H1 (cell line): Measurements from ENCODE around the gene CCDC152. TPM values are rescaled to one million over a fixed set of nuclear protein-coding genes. Genes with fewer than 3 reads are reported as not detected.

Experiments
- CTCF ChIA-PET: fragments of 300-600 bp; sonication (Branson Sonifier 250); formaldehyde crosslinking; loops from one replicate; lab custom pipeline; 2021; ENCODE audit not compliant: partially characterized antibody; lab: Charles Lee
- POLR2A ChIA-PET: fragments of 300-600 bp; sonication (Branson Sonifier 250); formaldehyde crosslinking; loops from one replicate; lab custom pipeline; 2021; ENCODE audit warnings: inconsistent platforms; ENCODE audit not compliant: partially characterized antibody; lab: Charles Lee
- DNase-seq, 2 experiments: peaks; one replicate each; pipeline versions ENCODE4 v3.0.0 to v3.0.0-alpha.2; 2010 to 2022; ENCODE audit warnings: low spot score in 2 of 2, low read depth in 1 of 2, mixed read lengths in 1 of 2
- FAIRE-seq: peaks from 2 replicates; lab custom pipeline; 2011; peaks lifted over from hg19 to GRCh38; lab: Jason Lieb, UNC
- H2AFZ ChIP-seq: 2 replicates; pipeline ENCODE4 v1.8.1; 2012; ENCODE audit warnings: low read length, inconsistent platforms
- H2AK5ac ChIP-seq: 2 replicates; pipeline ENCODE4 v1.6.1; 2013; ENCODE audit warnings: low read depth, low read length
- H2BK120ac ChIP-seq: replicated peaks from 2 replicates; pipeline ENCODE3; 2013; ENCODE audit warnings: low read depth, low read length, inconsistent platforms
- H2BK12ac ChIP-seq: 2 replicates; pipeline ENCODE4 v1.6.1; 2013; ENCODE audit warnings: low read depth, low read length
- H2BK15ac ChIP-seq: 2 replicates; pipeline ENCODE4 v1.6.1; 2013; ENCODE audit warnings: low read length
- H2BK20ac ChIP-seq: 2 replicates; pipeline ENCODE4 v1.6.1; 2013; ENCODE audit warnings: low read length
- H2BK5ac ChIP-seq: 2 replicates; pipeline ENCODE4 v1.6.1; 2013; ENCODE audit warnings: low read depth, low read length
- H3K14ac ChIP-seq: 2 replicates; pipeline ENCODE4 v1.6.1; 2013; ENCODE audit warnings: inconsistent platforms; ENCODE audit not compliant: insufficient read length
- H3K18ac ChIP-seq: 2 replicates; pipeline ENCODE4 v1.6.1; 2013; ENCODE audit warnings: low read length; ENCODE audit errors: extremely low read depth
- H3K23ac ChIP-seq: 2 replicates; pipeline ENCODE4 v1.6.1; 2013; ENCODE audit warnings: inconsistent platforms; ENCODE audit not compliant: insufficient read length
- H3K23me2 ChIP-seq: 2 replicates; pipeline ENCODE4 v1.6.1; 2013; ENCODE audit warnings: low read depth, low read length
- H3K27ac ChIP-seq: 2 replicates; pipeline ENCODE4 v1.6.1; 2011; ENCODE audit warnings: low read depth, low read length, inconsistent platforms
- H3K27me3 ChIP-seq, 4 experiments: replicated peaks in 1 of 4; 1 replicate in 1 of 4; 2 replicates in 3 of 4; pipeline versions ENCODE4 v1.6.1 to v1.8.1; 2011 to 2013; ENCODE audit warnings: low read length in 3 of 4, mild to moderate bottlenecking in 3 of 4, inconsistent platforms in 2 of 4, mixed read lengths in 2 of 4, moderate library complexity in 1 of 4; ENCODE audit not compliant: control insufficient read depth in 3 of 4, insufficient read depth in 3 of 4; ENCODE audit errors: extremely low read depth in 1 of 4
- H3K36me3 ChIP-seq, 4 experiments: 2 replicates each; pipeline versions ENCODE4 v1.6.1 to v1.8.1; 2011 to 2013; ENCODE audit warnings: mild to moderate bottlenecking in 4 of 4, low read length in 3 of 4, moderate library complexity in 2 of 4, control low read depth in 1 of 4, inconsistent platforms in 1 of 4; ENCODE audit not compliant: insufficient read depth in 4 of 4, control insufficient read depth in 2 of 4
- H3K4ac ChIP-seq: replicated peaks from 2 replicates; pipeline ENCODE3; 2013; ENCODE audit warnings: low read length, low read depth, mixed read lengths, inconsistent platforms; ENCODE audit not compliant: insufficient read length
- H3K4me1 ChIP-seq, 4 experiments: replicated peaks in 1 of 4; 1 replicate in 1 of 4; 2 replicates in 3 of 4; pipeline versions ENCODE4 v1.6.1 to v1.8.1; 2011 to 2013; ENCODE audit warnings: low read length in 3 of 4, inconsistent platforms in 2 of 4, mixed read lengths in 1 of 4; ENCODE audit not compliant: insufficient read depth in 4 of 4, control insufficient read depth in 3 of 4
- H3K4me2 ChIP-seq, 2 experiments: 2 replicates each; pipeline versions ENCODE4 v1.6.1 to v1.8.1; 2011 to 2013; ENCODE audit warnings: low read depth in 2 of 2, low read length in 2 of 2, control low read depth in 1 of 2, inconsistent platforms in 1 of 2, mild to moderate bottlenecking in 1 of 2; ENCODE audit not compliant: insufficient read depth in 1 of 2
- H3K4me3 ChIP-seq, 4 experiments: fragments of 200-600, 300-600 bp in 1 of 4; sonication (generic), shearing (Covaris generic), sonication (Bioruptor Twin) in 1 of 4; 2 replicates each; pipeline versions ENCODE4 v1.5.1 to v1.8.1; 2011 to 2016; ENCODE audit warnings: low read length in 4 of 4, low read depth in 3 of 4, control low read depth in 2 of 4, inconsistent platforms in 2 of 4, mild to moderate bottlenecking in 2 of 4, mixed read lengths in 1 of 4, moderate library complexity in 1 of 4; ENCODE audit not compliant: insufficient read depth in 2 of 4; ENCODE audit errors: extremely low read depth in 1 of 4
- H3K56ac ChIP-seq: replicated peaks from 2 replicates; pipeline ENCODE3; 2013; ENCODE audit warnings: low read depth, mild to moderate bottlenecking, mixed read lengths, low read length, inconsistent platforms; ENCODE audit not compliant: insufficient read length
- H3K79me1 ChIP-seq: 2 replicates; pipeline ENCODE4 v1.6.1; 2013; ENCODE audit warnings: low read depth, low read length, control low read depth
- H3K79me2 ChIP-seq, 2 experiments: 2 replicates each; pipeline versions ENCODE4 v1.6.1 to v1.8.1; 2012 to 2013; ENCODE audit warnings: low read length in 2 of 2, mild to moderate bottlenecking in 2 of 2, inconsistent platforms in 1 of 2; ENCODE audit not compliant: insufficient read depth in 2 of 2, control insufficient read depth in 1 of 2
- H3K9ac ChIP-seq, 4 experiments: replicated peaks in 1 of 4; 1 replicate in 1 of 4; 2 replicates in 3 of 4; pipeline versions ENCODE4 v1.6.1 to v1.8.1; 2011 to 2013; ENCODE audit warnings: low read depth in 3 of 4, low read length in 3 of 4, control low read depth in 2 of 4, mild to moderate bottlenecking in 2 of 4, moderate library complexity in 2 of 4, inconsistent platforms in 1 of 4; ENCODE audit errors: extremely low read depth in 1 of 4
- H3K9me3 ChIP-seq, 2 experiments: 2 replicates each; pipeline versions ENCODE4 v1.6.1 to v1.8.1; 2012 to 2013; ENCODE audit warnings: mild to moderate bottlenecking in 2 of 2, moderate library complexity in 2 of 2, control low read depth in 1 of 2, inconsistent platforms in 1 of 2, low read depth in 1 of 2, low read length in 1 of 2, mixed read lengths in 1 of 2; ENCODE audit not compliant: insufficient read depth in 2 of 2
- H4K20me1 ChIP-seq, 2 experiments: replicated peaks in 1 of 2; 2 replicates each; pipeline versions ENCODE3 to v1.8.1; 2011 to 2013; ENCODE audit warnings: inconsistent platforms in 2 of 2, low read length in 2 of 2, mild to moderate bottlenecking in 1 of 2; ENCODE audit not compliant: insufficient read depth in 2 of 2, control insufficient read depth in 1 of 2
- H4K5ac ChIP-seq: 2 replicates; pipeline ENCODE4 v1.6.1; 2013; ENCODE audit warnings: low read length, low read depth, mixed read lengths, inconsistent platforms; ENCODE audit not compliant: insufficient read length
- H4K8ac ChIP-seq: 2 replicates; pipeline ENCODE4 v1.8.0; 2013; ENCODE audit warnings: mild to moderate bottlenecking, moderate library complexity, low read length, inconsistent platforms; ENCODE audit not compliant: insufficient read depth; ENCODE audit errors: extremely low read depth
- H4K91ac ChIP-seq: replicated peaks from 2 replicates; pipeline ENCODE3; 2013; ENCODE audit warnings: low read length, mixed read lengths, inconsistent platforms; ENCODE audit not compliant: insufficient read length
- BRCA1 ChIP-seq: IDR thresholded peaks from 2 replicates; pipeline ENCODE4 v1.6.1; 2012; ENCODE audit warnings: low read depth, low read length, improper control_type of control experiment
- CEBPB ChIP-seq: IDR thresholded peaks from 2 replicates; pipeline ENCODE4 v1.6.1; 2012; ENCODE audit warnings: low read depth, low read length
- HDAC2 ChIP-seq, 2 experiments: fragments of 300-600 bp in 1 of 2; sonication (generic) in 1 of 2; IDR thresholded peaks; 2 replicates each; pipeline ENCODE4 v1.6.1; 2011 to 2012; ENCODE audit warnings: low read depth in 2 of 2, low read length in 2 of 2, mild to moderate bottlenecking in 2 of 2, moderate library complexity in 2 of 2, borderline replicate concordance in 1 of 2, inconsistent platforms in 1 of 2
- HDAC6 ChIP-seq: IDR thresholded peaks from one replicate; pipeline ENCODE4 v1.7.1; 2012; ENCODE audit warnings: low read depth, mild to moderate bottlenecking, inconsistent platforms, low read length, moderate library complexity
- KDM4A ChIP-seq: IDR thresholded peaks from one replicate; pipeline ENCODE4 v1.7.1; 2012; ENCODE audit warnings: low read depth, mild to moderate bottlenecking, moderate library complexity, low read length, inconsistent platforms; ENCODE audit not compliant: severe bottlenecking
- NRF1 ChIP-seq: IDR thresholded peaks from 2 replicates; pipeline ENCODE4 v1.6.1; 2011; ENCODE audit warnings: mild to moderate bottlenecking, low read depth, low read length, improper control_type of control experiment
- PHF8 ChIP-seq: fragments of 200-600 bp; sonication (generic); conservative IDR thresholded peaks from 2 replicates; pipeline ENCODE4 v1.7.1; 2012; ENCODE audit warnings: low read depth, mild to moderate bottlenecking, inconsistent platforms, low read length, moderate library complexity
- RAD21 ChIP-seq, 2 experiments: IDR thresholded peaks in 1 of 2; conservative IDR thresholded peaks in 1 of 2; 2 replicates each; pipeline ENCODE4 v1.6.1; 2011; ENCODE audit warnings: low read depth in 2 of 2, low read length in 2 of 2, improper control_type of control experiment in 1 of 2, inconsistent platforms in 1 of 2, mild to moderate bottlenecking in 1 of 2, moderate library complexity in 1 of 2
- RFX5 ChIP-seq: IDR thresholded peaks from 2 replicates; pipeline ENCODE4 v1.6.1; 2011; ENCODE audit warnings: low read depth, low read length, improper control_type of control experiment, borderline replicate concordance
- RNF2 ChIP-seq: fragments of 200-900, 300-1000 bp; sonication (generic); IDR thresholded peaks from 2 replicates; pipeline ENCODE4 v1.7.1; 2016; ENCODE audit warnings: borderline replicate concordance, low read depth, mild to moderate bottlenecking, antibody characterized with exemption, low read length; ENCODE audit not compliant: poor library complexity, severe bottlenecking; ENCODE audit errors: missing control alignments
- SIX5 ChIP-seq: IDR thresholded peaks from 2 replicates; pipeline ENCODE4 v1.6.1; 2011; ENCODE audit warnings: mild to moderate bottlenecking, low read depth, low read length
- SP2 ChIP-seq: IDR thresholded peaks from 2 replicates; pipeline ENCODE4 v1.6.1; 2012; ENCODE audit warnings: mild to moderate bottlenecking, low read length, inconsistent platforms
- SUZ12 ChIP-seq: fragments of 200-600 bp; sonication (generic); IDR thresholded peaks from 2 replicates; pipeline ENCODE4 v1.6.1; 2012; ENCODE audit warnings: mild to moderate bottlenecking, inconsistent platforms, low read length, moderate library complexity, mixed read lengths
- TEAD4 ChIP-seq: IDR thresholded peaks from 2 replicates; pipeline ENCODE4 v1.6.1; 2012; ENCODE audit warnings: low read depth, low read length, inconsistent platforms, mixed read lengths
- WGBS, 2 experiments: shearing (Covaris generic) in 1 of 2; methylation state at CpG; one replicate each; pipeline versions ENCODE4 v1.1.6 to v1.1.7; 2013 to 2015; ENCODE audit warnings: low lambda C conversion rate in 2 of 2, mixed read lengths in 2 of 2, inconsistent platforms in 1 of 2, low coverage in 1 of 2, missing lambda C conversion rate in 1 of 2; ENCODE audit not compliant: insufficient replicate concordance in 2 of 2, insufficient coverage in 1 of 2, insufficient read length in 1 of 2; ENCODE audit errors: extremely low coverage in 1 of 2, missing lambda C conversion rate in 1 of 2; 5-methylcytosine and 5-hydroxymethylcytosine counted together
- polyA plus RNA-seq, 7 experiments: library from polyadenylated mRNA; depleted of rRNA in 3 of 7; stranded (reverse) in 5 of 7; unstranded in 2 of 7; fragments of >200 nt in 5 of 7; fragments of 200-250 nt in 2 of 7; gene quantifications; 1 replicate in 5 of 7; 2 replicates in 1 of 7; 4 replicates in 1 of 7; pipeline versions ENCODE4 v1.2.1 to v1.2.3, GENCODE V29; 2011 to 2013; ENCODE audit warnings: missing spikeins in 2 of 7, mixed read lengths in 2 of 7
- total RNA-seq: library from RNA; stranded (reverse); fragmentation: NEBNext Ultra II Directional; extraction: Animal tissue kit (Norgen Biotek cat#: 25700); gene quantifications from 2 replicates; pipeline ENCODE4 v1.2.1, GENCODE V29; 2021

The CCDC152 gene
- total and polyA plus RNA-seq, 2 of the 8 experiments (the other 6 are each of a cell fraction or from before 2014, with no cell fraction given) = 2.6 to 9.5 TPM

DNA sequence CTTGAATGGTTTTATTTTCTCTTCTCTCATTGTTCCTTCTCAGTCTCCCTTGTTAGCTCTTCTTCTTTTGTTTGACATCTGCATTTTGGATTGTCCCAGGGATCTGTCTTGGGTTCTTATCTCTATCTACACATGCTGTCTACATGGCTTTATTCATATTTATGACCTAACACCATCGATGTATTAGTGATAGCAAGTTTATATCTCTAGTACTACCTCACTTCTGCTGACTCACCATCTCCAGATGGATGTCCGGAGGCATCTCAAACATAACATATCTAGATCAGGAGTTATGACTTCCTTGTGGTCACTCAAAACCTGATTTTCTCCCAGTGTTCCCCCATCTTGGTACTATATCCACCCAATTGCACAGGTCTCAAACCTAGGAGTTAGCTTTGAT lies 74.3 kb downstream of the CCDC152 start:
- Histone ChIP-seq H3K23ac (no peak overlapping the region), H3K4ac (no peak overlapping the region), H2AFZ (no peak overlapping the region), H3K4me2 (no peak overlapping the region), H2BK5ac (no peak overlapping the region), H3K79me1 (no peaks in the 10 kb centered on the region), H3K9ac (no peak overlapping the region), H3K4me3 (no peak overlapping the region), H3K79me2 (no peaks in the 10 kb centered on the region), H2AK5ac (no peak overlapping the region), H3K56ac (no peak overlapping the region), H4K5ac (no peak overlapping the region), H3K23me2 (no peaks in the 10 kb centered on the region; the same call in 1 of the 2 replicates), H2BK20ac (no peak overlapping the region), H4K8ac (no peak overlapping the region), H3K14ac (no peak overlapping the region), H3K18ac (no peak overlapping the region), H4K91ac (no peak overlapping the region), H3K36me3 (no peaks in the 10 kb centered on the region), H2BK15ac (no peak overlapping the region), H3K9me3 (no peaks in the 10 kb centered on the region), H3K4me1 (no peaks in the 10 kb centered on the region), H3K27me3 (no peaks in the 10 kb centered on the region), H4K20me1 (no peaks in the 10 kb centered on the region), H2BK12ac (no peak overlapping the region), H3K27ac (no peak overlapping the region), H2BK120ac (no peak overlapping the region)
- ChIA-PET POLR2A (no interaction called here), CTCF (interaction anchor here (1.0 kb wide), 1 partner anchor 59 kb away, joined by 3 read pairs; no protein-coding TSS in a partner anchor)
- DNase-seq (no peak), FAIRE-seq (no peak)
- WGBS, 2 experiments = 96% methylated on average over 2 of the region's 2 CpGs; no CpG with 5 or more reads in 1 of the 2 experiments
- TF ChIP-seq HDAC2 (IDR thresholded peaks at IDR 0.05; ENCODE audit: borderline replicate concordance in 1 of 2, low read depth in 2 of 2, low read length in 2 of 2) (no peak), RAD21 (IDR thresholded peaks at IDR 0.05 in 1 of 2, conservative IDR thresholded peaks at IDR 0.05 in 1 of 2; ENCODE audit: low read depth in 2 of 2, low read length in 2 of 2) (no peak), SUZ12 (no peak), SIX5 (no peak), SP2 (no peak), BRCA1 (no peak), RNF2 (no peak), TEAD4 (no peak), CEBPB (no peak), HDAC6 (no peak), NRF1 (no peak), KDM4A (no peak), RFX5 (no peak), PHF8 (no peak)
